ENCODE data around the gene JARID2.

DNA sequence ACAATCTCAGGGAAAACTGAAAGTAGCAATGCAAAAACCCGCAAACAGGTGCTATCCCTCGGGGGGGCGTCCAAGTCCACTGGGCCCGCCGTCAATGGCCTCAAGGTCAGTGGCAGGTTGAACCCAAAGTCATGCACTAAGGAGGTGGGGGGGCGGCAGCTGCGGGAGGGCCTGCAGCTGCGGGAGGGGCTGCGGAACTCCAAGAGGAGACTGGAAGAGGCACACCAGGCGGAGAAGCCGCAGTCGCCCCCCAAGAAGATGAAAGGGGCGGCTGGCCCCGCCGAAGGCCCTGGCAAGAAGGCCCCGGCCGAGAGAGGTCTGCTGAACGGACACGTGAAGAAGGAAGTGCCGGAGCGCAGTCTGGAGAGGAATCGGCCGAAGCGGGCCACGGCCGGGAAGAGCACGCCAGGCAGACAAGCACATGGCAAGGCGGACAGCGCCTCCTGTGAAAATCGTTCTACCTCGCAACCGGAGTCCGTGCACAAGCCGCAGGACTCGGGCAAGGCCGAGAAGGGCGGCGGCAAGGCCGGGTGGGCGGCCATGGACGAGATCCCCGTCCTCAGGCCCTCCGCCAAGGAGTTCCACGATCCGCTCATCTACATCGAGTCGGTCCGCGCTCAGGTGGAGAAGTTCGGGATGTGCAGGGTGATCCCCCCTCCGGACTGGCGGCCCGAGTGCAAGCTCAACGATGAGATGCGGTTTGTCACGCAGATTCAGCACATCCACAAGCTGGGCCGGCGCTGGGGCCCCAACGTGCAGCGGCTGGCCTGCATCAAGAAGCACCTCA is 250.7 kb downstream of the JARID2 start:
- TF ChIP-seq GATA2 (IDR thresholded peaks at IDR 0.05; ENCODE audit: low read depth, low read length) (no peak), GATA3 (IDR thresholded peaks at IDR 0.05; ENCODE audit: low read depth, low read length) (no peak)

All from SH-SY5Y (cell line).